ENCODE data around the gene IQCM. TPM values are rescaled to one million over a fixed set of nuclear protein-coding genes. Genes with fewer than 3 reads are reported as not detected.

The IQCM gene
- total RNA-seq, 2 experiments from 2014 or later, result not detected

DNA sequence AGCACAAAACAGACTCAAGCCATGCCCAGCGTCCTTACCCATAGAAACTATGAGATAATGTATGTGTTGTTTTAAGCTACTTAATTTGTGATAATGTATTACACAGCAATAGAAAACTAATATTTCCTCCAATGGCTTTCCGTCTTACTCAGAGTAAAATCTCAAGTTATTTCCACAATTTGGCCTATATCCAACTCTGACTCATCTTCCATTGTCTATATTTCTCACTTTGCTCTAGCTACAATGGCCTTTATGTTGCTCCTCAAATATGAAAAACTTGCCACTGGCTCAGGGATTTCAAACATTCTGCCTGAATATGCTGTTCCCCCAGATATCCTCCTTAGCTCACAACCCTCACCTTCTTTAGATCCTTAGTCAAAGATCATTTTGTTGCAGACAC, 31.6 kb downstream of the IQCM start:
- POLR2A ChIA-PET, result no interaction called here

GRCh38 chr4:149781150-149781549, 34.5 kb downstream of the IQCM start:
- POLR2A ChIA-PET, result no interaction called here
- CTCF ChIA-PET, result no interaction called here

More for the DNA sequence above, 31.6 kb downstream of the IQCM start:
- CTCF ChIA-PET, result no interaction called here

DNA sequence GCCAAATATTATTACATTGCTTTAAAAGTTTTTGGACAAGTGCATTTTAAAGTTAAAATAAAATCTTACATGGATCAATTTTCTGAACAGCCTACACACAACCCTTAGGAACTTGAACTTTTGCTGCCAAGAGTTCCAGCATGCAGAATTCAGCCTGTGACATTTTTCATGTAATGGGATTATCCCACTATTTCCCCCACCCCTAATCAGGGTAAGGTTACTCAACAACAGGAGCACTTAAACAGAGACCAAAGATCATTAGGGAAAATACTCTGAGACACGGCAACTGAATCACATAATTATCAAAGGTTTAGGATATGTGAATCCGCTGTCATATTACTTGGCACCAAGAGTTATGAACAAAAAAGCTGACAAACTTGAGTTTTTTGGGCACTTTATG, 47.2 kb downstream of the IQCM start:
- POLR2A ChIA-PET, result no interaction called here

DNA sequence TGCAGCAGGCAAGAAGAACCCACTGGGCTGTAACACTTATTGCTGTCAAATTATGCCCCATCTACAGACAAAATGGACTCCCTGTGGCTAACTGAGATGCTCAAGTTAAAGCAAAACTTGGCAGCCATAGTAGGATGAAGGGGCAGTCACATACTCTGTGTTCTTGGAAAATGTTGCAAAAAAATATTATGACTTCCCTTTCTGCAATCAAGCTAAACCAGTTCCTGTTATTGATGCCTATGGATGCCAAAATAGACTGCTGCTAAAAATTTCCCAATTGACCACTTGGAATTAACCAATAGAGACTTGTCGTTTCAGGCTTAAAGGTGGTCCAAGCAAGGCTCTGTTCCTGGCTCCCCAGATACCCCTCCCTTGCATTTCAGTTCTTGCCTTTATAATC, 49.5 kb downstream of the IQCM start:
- ChIA-PET CTCF (no interaction called here), POLR2A (no interaction called here)

More for the DNA sequence above, 47.2 kb downstream of the IQCM start:
- CTCF ChIA-PET, result no interaction called here

- POLR2A ChIA-PET, result no interaction called here
- CTCF ChIA-PET, result no interaction called here
Measured at GRCh38 chr4:149765630-149766029, 50.0 kb downstream of the IQCM start.

GRCh38 chr4:149755969-149756368, 59.7 kb downstream of the IQCM start:
- ChIA-PET POLR2A (no interaction called here), CTCF (no interaction called here)

DNA sequence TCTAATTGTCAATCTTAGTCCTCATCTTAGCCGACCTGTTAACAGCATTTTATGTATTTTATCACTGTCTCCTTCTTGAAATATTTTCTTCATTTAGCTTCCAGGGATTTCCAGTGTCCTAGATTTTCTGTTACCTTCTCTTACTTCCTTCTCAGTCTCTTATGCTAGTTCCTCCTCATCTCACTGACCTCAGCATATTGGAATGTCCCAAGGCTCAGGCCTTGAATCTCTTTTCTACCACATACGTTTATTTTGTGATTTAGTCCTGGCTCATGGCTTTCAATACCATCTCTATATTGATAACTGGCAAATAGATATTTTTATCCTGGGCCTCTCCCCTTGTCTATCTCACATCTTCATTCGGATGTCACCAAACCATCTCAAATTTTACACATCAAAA, 61.1 kb downstream of the IQCM start:
- CTCF ChIA-PET, result no interaction called here
- POLR2A ChIA-PET, result no interaction called here

DNA sequence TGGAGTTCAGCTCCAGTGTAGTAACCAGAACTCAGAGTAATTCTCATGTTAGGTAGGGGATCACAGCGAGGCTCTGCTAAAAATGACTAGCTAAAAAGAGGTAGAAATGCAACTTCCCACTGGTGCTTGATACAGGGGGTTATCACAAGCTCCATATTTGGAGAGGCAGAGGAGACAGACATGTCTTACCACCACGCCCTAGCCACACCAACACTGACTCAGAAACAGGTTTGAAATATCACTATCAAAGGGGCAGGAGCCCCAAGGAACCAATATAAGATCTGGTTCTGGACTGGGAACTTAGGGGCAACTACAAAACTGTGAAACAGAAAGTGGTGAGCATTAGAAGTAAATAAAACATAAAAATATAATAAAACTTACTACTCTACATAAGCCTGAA, 62.9 kb downstream of the IQCM start:
- ChIA-PET POLR2A (no interaction called here), CTCF (interaction anchor here (0.7 kb wide), 1 partner anchor 56 kb away, joined by 3 read pairs; no protein-coding TSS in a partner anchor)

GRCh38 chr4:149751174-149751573, 64.5 kb downstream of the IQCM start:
- POLR2A ChIA-PET, result no interaction called here
- CTCF ChIA-PET, result no interaction called here

- POLR2A ChIA-PET, result no interaction called here
- CTCF ChIA-PET, result no interaction called here
Measured at GRCh38 chr4:149749784-149750183, 65.9 kb downstream of the IQCM start.

DNA sequence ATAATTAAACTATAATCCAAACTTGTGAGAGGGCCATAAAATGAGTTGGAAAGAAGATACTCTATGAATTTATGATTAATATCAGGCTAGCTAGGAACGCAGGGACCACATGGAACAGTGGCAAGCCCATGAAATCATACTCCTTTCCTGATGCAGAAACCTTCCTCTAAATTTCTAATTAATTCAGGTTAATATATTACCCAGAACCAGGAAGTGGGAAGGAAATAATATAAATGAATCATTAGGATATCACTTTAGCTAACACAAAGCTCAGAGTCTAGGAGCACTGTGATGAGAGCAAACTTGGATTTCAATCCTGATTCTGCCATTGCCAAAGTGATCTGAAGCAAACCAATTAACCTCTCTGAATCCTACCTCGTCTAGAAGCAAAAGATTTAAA, 68.0 kb downstream of the IQCM start:
- POLR2A ChIA-PET, result no interaction called here

GRCh38 chr4:149746276-149746675, 69.4 kb downstream of the IQCM start:
- ChIA-PET POLR2A (no interaction called here), CTCF (no interaction called here)

More for the DNA sequence above, 68.0 kb downstream of the IQCM start:
- CTCF ChIA-PET, result no interaction called here

DNA sequence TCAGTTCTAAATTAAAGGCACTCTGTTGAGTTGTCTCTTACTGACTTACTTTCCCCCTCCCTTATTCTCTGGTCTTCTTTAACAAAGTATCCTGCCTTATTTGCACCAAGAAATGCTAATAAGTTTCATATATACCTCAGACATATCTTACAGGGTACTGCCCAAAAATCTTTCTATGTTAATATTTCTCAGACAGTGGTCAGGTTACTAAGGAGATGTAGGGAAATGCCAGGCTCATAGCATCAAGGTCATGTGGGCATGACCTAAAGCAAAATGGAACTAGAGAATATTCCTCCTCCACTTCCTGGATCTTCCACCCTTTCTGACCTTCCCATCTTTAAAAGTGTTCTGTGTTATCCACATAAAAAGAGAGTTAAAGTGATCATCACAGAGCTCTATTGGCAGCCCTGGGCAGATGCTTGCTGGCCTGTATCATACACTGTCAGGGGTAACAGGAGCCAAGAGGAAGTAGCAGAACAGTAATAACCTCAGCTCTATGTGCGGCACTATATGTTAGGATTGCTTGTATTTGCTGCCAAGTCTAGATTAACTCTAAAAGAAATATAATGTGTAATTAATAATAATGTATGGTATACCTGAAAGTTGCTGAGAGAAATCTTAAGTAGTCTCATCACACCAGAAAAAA, 74.3 kb downstream of the IQCM start:
- ChIA-PET POLR2A (no interaction called here), CTCF (no interaction called here)

- ChIA-PET CTCF (no interaction called here), POLR2A (no interaction called here)
Measured at GRCh38 chr4:149738156-149738555, 77.5 kb downstream of the IQCM start.

GRCh38 chr4:149735796-149736195, 79.8 kb downstream of the IQCM start:
- ChIA-PET CTCF (no interaction called here), POLR2A (no interaction called here)

- ChIA-PET CTCF (no interaction called here), POLR2A (no interaction called here)
Measured at GRCh38 chr4:149728444-149728843, 87.2 kb downstream of the IQCM start.

GRCh38 chr4:149727663-149728062, 88.0 kb downstream of the IQCM start:
- CTCF ChIA-PET, result no interaction called here
- POLR2A ChIA-PET, result no interaction called here

- ChIA-PET POLR2A (no interaction called here), CTCF (no interaction called here)
Measured at GRCh38 chr4:149723065-149723464, 92.6 kb downstream of the IQCM start.

GRCh38 chr4:149719806-149720205, 95.8 kb downstream of the IQCM start:
- CTCF ChIA-PET, result no interaction called here
- POLR2A ChIA-PET, result no interaction called here

DNA sequence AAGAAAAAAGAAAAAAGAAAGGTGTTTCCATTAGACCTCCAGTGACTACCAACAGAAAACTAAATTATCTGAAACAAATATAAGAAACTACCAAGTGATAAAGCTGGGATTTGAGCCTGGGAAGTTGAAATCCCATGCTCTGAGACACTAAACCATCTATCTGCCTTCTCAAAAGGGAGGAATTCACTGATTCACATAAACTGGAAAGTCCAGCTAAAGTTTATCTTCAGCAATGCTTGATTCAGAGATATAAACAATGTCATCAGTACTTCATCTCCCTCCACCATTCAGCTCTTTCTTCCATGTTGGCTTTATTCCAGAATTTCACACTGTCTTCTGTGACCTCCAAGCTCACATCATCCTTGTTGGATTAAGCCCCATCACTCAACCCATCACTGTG, 96.3 kb downstream of the IQCM start:
- ChIA-PET POLR2A (no interaction called here), CTCF (no interaction called here)

DNA sequence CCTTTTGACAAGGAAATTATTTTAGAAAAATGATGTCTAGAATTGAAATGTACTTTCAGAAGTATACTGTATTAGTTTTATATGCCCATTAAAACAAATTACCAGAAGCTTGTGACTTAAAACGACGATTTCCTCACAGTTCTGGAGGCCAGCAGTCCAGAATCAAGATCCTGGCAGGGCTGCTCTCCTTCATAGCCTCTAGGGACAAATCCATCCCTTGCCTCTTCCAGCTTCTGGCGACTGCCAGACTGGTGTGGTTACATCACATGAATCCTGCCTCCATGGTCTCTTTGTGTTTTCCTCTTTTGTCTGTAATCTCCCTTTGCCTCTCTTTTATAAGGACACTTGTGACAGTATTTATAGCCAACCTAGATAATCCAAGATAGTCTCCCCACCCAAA, 97.1 kb downstream of the IQCM start:
- ChIA-PET CTCF (no interaction called here), POLR2A (no interaction called here)

GRCh38 chr4:149716728-149717127, 98.9 kb downstream of the IQCM start:
- CTCF ChIA-PET, result no interaction called here
- POLR2A ChIA-PET, result no interaction called here
